K562 (cell line): ENCODE measurements around the gene RGS6. TPM values are rescaled to one million over a fixed set of nuclear protein-coding genes. Genes with fewer than 3 reads are reported as not detected.

Experiments used
- ATAC-seq: fragments of 200-7000 bp; cut with Tn5 transposase; 3 replicates; pipeline ENCODE4 v1.9.1; 2020; ENCODE audit warnings: moderate library complexity
- BruUV-seq: library from RNA; stranded (reverse); fragments of 400-500 nt; replicated peaks from 2 replicates; lab custom pipeline; 2021; lab: Mats Ljungman, UMichigan
- CTCF ChIA-PET: fragments of 300-600 bp; formaldehyde crosslinking; extraction: SDS; loops from one replicate; lab custom pipeline; 2021; ENCODE audit warnings: low intra/inter-chr PET ratio; lab: Yijun Ruan, JAX
- POLR2A ChIA-PET: fragments of 300-600, 350-650 bp; sonication (Branson Sonifier 250); formaldehyde crosslinking; extraction: SDS; loops from one replicate; lab custom pipeline; 2021; ENCODE audit warnings: antibody characterized with exemption, inconsistent platforms; lab: Yijun Ruan, JAX
- DNase-seq, 4 experiments: peaks; one replicate each; pipeline versions ENCODE4 v3.0.0 to v3.0.0-alpha.2; 2011 to 2018; ENCODE audit warnings: low spot score in 3 of 4, mixed read lengths in 3 of 4; ENCODE audit errors: extremely low read depth in 1 of 4
- FAIRE-seq: peaks from 2 replicates; lab custom pipeline; 2011; peaks lifted over from hg19 to GRCh38; lab: Jason Lieb, UNC
- H2AFZ ChIP-seq: 2 replicates; pipeline ENCODE4 v1.6.0; 2011; ENCODE audit warnings: low read depth, low read length, control low read depth, inconsistent platforms
- H3K27ac ChIP-seq: fragments of 200-600 bp; 3 replicates; pipeline ENCODE4 v1.8.0; 2011; ENCODE audit warnings: low read depth, mild to moderate bottlenecking, control low read depth, inconsistent platforms, low read length, moderate library complexity, mixed read lengths; ENCODE audit errors: extremely low read depth
- H3K27me3 ChIP-seq, 2 experiments: fragments of 300-600 bp in 1 of 2; 2 replicates in 1 of 2; 3 replicates in 1 of 2; pipeline versions ENCODE4 v1.6.0 to v1.8.0; 2011; ENCODE audit warnings: inconsistent platforms in 2 of 2, low read length in 2 of 2, mild to moderate bottlenecking in 1 of 2, mixed read lengths in 1 of 2, moderate library complexity in 1 of 2; ENCODE audit not compliant: control insufficient read depth in 2 of 2, insufficient read depth in 2 of 2
- H3K36me3 ChIP-seq: fragments of 300-600 bp; 3 replicates; pipeline ENCODE4 v1.8.0; 2011; ENCODE audit warnings: mild to moderate bottlenecking, low read length, inconsistent platforms; ENCODE audit not compliant: control insufficient read depth, insufficient read depth
- H3K4me1 ChIP-seq, 2 experiments: fragments of 200-600 bp in 1 of 2; replicated peaks in 1 of 2; 2 replicates in 1 of 2; 3 replicates in 1 of 2; pipeline versions ENCODE4 v1.5.1 to v1.8.0; 2011; ENCODE audit warnings: inconsistent platforms in 2 of 2, low read length in 2 of 2, mild to moderate bottlenecking in 1 of 2, mixed read lengths in 1 of 2, moderate library complexity in 1 of 2; ENCODE audit not compliant: control insufficient read depth in 2 of 2, insufficient read depth in 2 of 2
- H3K4me2 ChIP-seq: 2 replicates; pipeline ENCODE4 v1.6.1; 2011; ENCODE audit warnings: low read length, control low read depth, inconsistent platforms, mixed read lengths; ENCODE audit not compliant: insufficient read depth
- H3K4me3 ChIP-seq: fragments of 200-600 bp; sonication (generic), shearing (Covaris generic); 2 replicates; pipeline ENCODE4 v1.5.1; 2016; ENCODE audit warnings: control low read depth, inconsistent platforms
- H3K79me2 ChIP-seq: fragments of 200-600 bp; 3 replicates; pipeline ENCODE4 v1.8.0; 2011; ENCODE audit warnings: low read length, inconsistent platforms; ENCODE audit not compliant: control insufficient read depth, insufficient read depth
- H3K9ac ChIP-seq, 2 experiments: 2 replicates each; pipeline versions ENCODE4 v1.6.0 to v1.6.1; 2011; ENCODE audit warnings: low read depth in 2 of 2, low read length in 2 of 2, control low read depth in 1 of 2, inconsistent platforms in 1 of 2, mild to moderate bottlenecking in 1 of 2, mixed read lengths in 1 of 2; ENCODE audit not compliant: insufficient read depth in 1 of 2
- H3K9me1 ChIP-seq: one replicate; pipeline ENCODE4 v1.6.0; 2011; ENCODE audit warnings: inconsistent platforms, mild to moderate bottlenecking, low read length, moderate library complexity; ENCODE audit not compliant: control insufficient read depth, insufficient read depth
- H3K9me3 ChIP-seq: replicated peaks from 2 replicates; pipeline ENCODE4 v1.5.1; 2011; ENCODE audit warnings: low read depth, low read length, inconsistent platforms; ENCODE audit not compliant: control insufficient read depth, insufficient read depth
- H4K20me1 ChIP-seq: replicated peaks from 2 replicates; pipeline ENCODE4 v1.6.1; 2011; ENCODE audit warnings: low read length, inconsistent platforms, mixed read lengths; ENCODE audit not compliant: control insufficient read depth, insufficient read depth
- BDP1 ChIP-seq: IDR thresholded peaks from 3 replicates; pipeline ENCODE4 v1.6.1; 2011; ENCODE audit not compliant: insufficient read length, insufficient read depth
- CCAR2 ChIP-seq: fragments of 200-400 bp; formaldehyde crosslinking; IDR thresholded peaks from 2 replicates; pipeline ENCODE4 v1.6.1; 2017; ENCODE audit warnings: mild to moderate bottlenecking, low read depth, low read length
- CLOCK ChIP-seq: fragments of 250-450 bp; sonication (Bioruptor Pico); IDR thresholded peaks from 2 replicates; pipeline ENCODE4 v1.4.0; 2020; ENCODE audit warnings: mild to moderate bottlenecking, moderate library complexity, borderline replicate concordance
- KDM4B ChIP-seq, 2 experiments: fragments of 450-650 bp in 1 of 2; sonication (generic) in 1 of 2; IDR thresholded peaks; 2 replicates each; pipeline ENCODE4 v1.6.1; 2016 to 2017; ENCODE audit warnings: borderline replicate concordance in 2 of 2, antibody characterized with exemption in 1 of 2, low read depth in 1 of 2, mild to moderate bottlenecking in 1 of 2
- KLF16 ChIP-seq: IDR thresholded peaks from 2 replicates; pipeline ENCODE4 v1.6.1; 2016; ENCODE audit warnings: antibody characterized with exemption
- MYC ChIP-seq, 2 experiments: fragments of 250-450 bp in 1 of 2; sonication (Bioruptor Pico) in 1 of 2; IDR thresholded peaks; 2 replicates each; pipeline versions ENCODE4 v1.5.1 to v1.6.1; 2012 to 2021; ENCODE audit warnings: low read depth in 2 of 2, borderline replicate concordance in 1 of 2, improper control_type of control experiment in 1 of 2, low read length in 1 of 2, mild to moderate bottlenecking in 1 of 2, moderate library complexity in 1 of 2
- NFE2 ChIP-seq: IDR thresholded peaks from 2 replicates; pipeline ENCODE4 v1.6.1; 2014; ENCODE audit warnings: antibody characterized with exemption, low read depth
- SMARCA4 ChIP-seq: fragments of 450-650 bp; IDR thresholded peaks from 2 replicates; pipeline ENCODE4 v1.6.1; 2016
- TCF7 ChIP-seq: sonication (generic); IDR thresholded peaks from 2 replicates; pipeline ENCODE4 v1.6.1; 2016; ENCODE audit warnings: antibody characterized with exemption, borderline replicate concordance
- ZNF75A ChIP-seq: fragments of 450-650 bp; formaldehyde crosslinking; IDR thresholded peaks from 2 replicates; pipeline ENCODE4 v1.4.0; 2020; ENCODE audit warnings: mild to moderate bottlenecking
- WGBS: fragments of 100-300 bp; shearing (Covaris generic); methylation state at CpG from one replicate; pipeline ENCODE4 v1.1.6; 2016; ENCODE audit warnings: low coverage, mixed read lengths; ENCODE audit not compliant: insufficient coverage; ENCODE audit errors: missing lambda C conversion rate; 5-methylcytosine and 5-hydroxymethylcytosine counted together
- in situ Hi-C: fragments of 300-500 bp; cut with MboI; formaldehyde crosslinking; loops from 4 replicates; pipeline ENCODE4 v1.15.0; 2018; ENCODE audit warnings: inconsistent platforms, mixed read lengths
- intact Hi-C: fragments of 100-400 bp; cut with micrococcal nuclease; formaldehyde crosslinking; loops from 2 replicates; pipeline ENCODE4 v1.14.2; 2022
- polyA plus RNA-seq, 8 experiments: library from polyadenylated mRNA; depleted of rRNA in 4 of 8; stranded (reverse) in 5 of 8; unstranded in 3 of 8; fragments of >200 nt; fragmentation: Nextera tagmentation in 2 of 8; fragmentation: Illumina TruSeq in 1 of 8; extraction: Ambion mirVana in 2 of 8; extraction: Trizol in 1 of 8; gene quantifications; 2 replicates each; pipeline versions ENCODE4 v1.2.1 to v1.2.3, GENCODE V29; 2011 to 2014; ENCODE audit warnings: inconsistent platforms in 1 of 8, missing spikeins in 1 of 8
- total RNA-seq, 7 experiments: library from RNA; depleted of rRNA in 6 of 7; stranded (reverse); fragments of >200 nt in 6 of 7; fragmentation: Illumina TruSeq in 2 of 7; extraction: Trizol in 2 of 7; gene quantifications; 2 replicates each; pipeline versions ENCODE4 v1.2.1 to v1.2.3, GENCODE V29; 2011 to 2021; ENCODE audit warnings: low replicate concordance in 1 of 7

RGS6 gene
- total and polyA plus RNA-seq, 9 of the 15 experiments (the other 6 are each of a cell fraction or from before 2014, with no cell fraction given), result not detected

DNA sequence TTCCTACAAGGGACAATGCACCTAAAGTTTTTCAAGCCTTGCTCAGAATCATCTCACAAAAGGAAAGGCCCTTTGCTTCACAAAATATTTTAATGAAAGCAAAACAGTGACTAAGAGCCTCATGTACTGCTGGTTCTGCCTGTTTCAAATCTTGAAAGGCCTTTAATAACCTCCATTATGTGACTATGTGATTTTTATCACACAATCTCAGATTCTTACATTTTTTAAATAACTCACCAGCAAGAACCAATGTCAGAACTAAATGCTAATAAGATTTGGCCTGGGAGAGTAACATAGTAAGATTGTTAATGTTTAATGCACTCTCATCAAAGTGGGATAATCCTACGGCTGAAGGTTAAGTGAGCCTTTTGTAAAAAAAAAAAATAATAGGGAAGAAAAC, 378.9 kb downstream of the RGS6 start:
- no peaks in the 10 kb centered on the region for H4K20me1 ChIP-seq
- intact Hi-C loops, result no loop called here
- no peak overlapping the region for H2AFZ ChIP-seq
- ChIA-PET POLR2A (no interaction called here), CTCF (no interaction called here)
- no peaks in the 10 kb centered on the region for H3K4me1 ChIP-seq
- H3K36me3 ChIP-seq, result no peaks in the 10 kb centered on the region
- BruUV-seq, result no TSS peak
- DNase-seq (no peak), ATAC-seq (no peak), FAIRE-seq (no peak)
- H3K27me3 ChIP-seq, result no peaks in the 10 kb centered on the region
- H3K9me3 ChIP-seq, result no peaks in the 10 kb centered on the region
- H3K9ac ChIP-seq, result no peak overlapping the region
- in situ Hi-C loops, result no loop called here
- no peak for TF ChIP-seq KLF16
- TF ChIP-seq CCAR2, result no peak
- no peak for TF ChIP-seq ZNF75A (CRISPR knock-in tag)
- TF ChIP-seq KDM4B (IDR thresholded peaks at IDR 0.05; ENCODE audit: borderline replicate concordance in 2 of 2, low read depth in 1 of 2), result no peak
- no peak for TF ChIP-seq MYC (IDR thresholded peaks at IDR 0.05; ENCODE audit: low read depth, low read length)
- TF ChIP-seq MYC (CRISPR knock-in tag; IDR thresholded peaks at IDR 0.05; ENCODE audit: borderline replicate concordance, low read depth), result no peak
- no peak for TF ChIP-seq SMARCA4
- TF ChIP-seq TCF7, result no peak
- no peak for TF ChIP-seq BDP1
- no peak for TF ChIP-seq CLOCK (CRISPR knock-in tag)
- no peak for TF ChIP-seq NFE2
- no peaks in the 10 kb centered on the region for H3K9me1 ChIP-seq
- H3K27ac ChIP-seq, result no peak overlapping the region
- H3K79me2 ChIP-seq, result no peaks in the 10 kb centered on the region
- WGBS, result 0% methylated on average over 1 of the region's 1 CpG
- no peak overlapping the region for H3K4me2 ChIP-seq
- no peak overlapping the region for H3K4me3 ChIP-seq
